CD14-positive monocyte (primary cell): ENCODE measurements around the gene SBF1. TPM values are rescaled to one million over a fixed set of nuclear protein-coding genes. Genes with fewer than 3 reads are reported as not detected.
A peak's percentile ranks its signal among the peaks of the same experiment; 100 is the strongest.

Experiments
- DNase-seq, 3 donors: peaks; one replicate each; pipeline ENCODE4 v3.0.0-alpha.2; 2011 to 2022
- H2AFZ ChIP-seq: 2 replicates; pipeline ENCODE4 v1.6.0; 2012; ENCODE audit warnings: mild to moderate bottlenecking, low read depth, low read length, inconsistent platforms; ENCODE audit not compliant: insufficient read depth, poor library complexity, severe bottlenecking
- H3K27ac ChIP-seq, 2 donors: 1 replicate in 1 of 2; 2 replicates in 1 of 2; pipeline ENCODE4 v1.5.1; 2012 to 2013; ENCODE audit warnings: low read length in 2 of 2, control low read depth in 1 of 2, inconsistent platforms in 1 of 2, low read depth in 1 of 2, mild to moderate bottlenecking in 1 of 2
- H3K27me3 ChIP-seq, 2 donors: one replicate each; pipeline versions ENCODE4 v1.6.0 to v1.6.1; 2011 to 2013; ENCODE audit warnings: low read length in 2 of 2; ENCODE audit not compliant: control insufficient read depth in 2 of 2, insufficient read depth in 2 of 2
- H3K36me3 ChIP-seq, 2 donors: replicated peaks in 1 of 2; 1 replicate in 1 of 2; 2 replicates in 1 of 2; pipeline versions ENCODE4 v1.5.1 to v1.6.1; 2012 to 2013; ENCODE audit warnings: low read length in 2 of 2, control low read depth in 1 of 2, inconsistent platforms in 1 of 2, mild to moderate bottlenecking in 1 of 2; ENCODE audit not compliant: insufficient read depth in 2 of 2, control insufficient read depth in 1 of 2
- H3K4me1 ChIP-seq, 2 donors: 1 replicate in 1 of 2; 2 replicates in 1 of 2; pipeline versions ENCODE4 v1.5.1 to v1.6.1; 2012 to 2013; ENCODE audit warnings: low read length in 2 of 2, control low read depth in 1 of 2, inconsistent platforms in 1 of 2, mild to moderate bottlenecking in 1 of 2, moderate library complexity in 1 of 2; ENCODE audit not compliant: insufficient read depth in 2 of 2, control insufficient read depth in 1 of 2
- H3K4me2 ChIP-seq: replicated peaks from 2 replicates; pipeline ENCODE3; 2012; ENCODE audit warnings: low read length, moderate library complexity, mild to moderate bottlenecking; ENCODE audit not compliant: poor library complexity, severe bottlenecking; ENCODE audit errors: extremely low read depth
- H3K4me3 ChIP-seq, 3 experiments: fragments of 200-600 bp in 1 of 3; sonication (generic) in 1 of 3; replicated peaks in 1 of 3; 1 replicate in 2 of 3; 2 replicates in 1 of 3; pipeline ENCODE4 v1.5.1; 2011 to 2013; ENCODE audit warnings: low read length in 3 of 3, mild to moderate bottlenecking in 3 of 3, control low read depth in 2 of 3, low read depth in 2 of 3, inconsistent platforms in 1 of 3, moderate library complexity in 1 of 3
- H3K79me2 ChIP-seq: 2 replicates; pipeline ENCODE4 v1.6.0; 2012; ENCODE audit warnings: mild to moderate bottlenecking, control low read depth, inconsistent platforms, low read length, moderate library complexity; ENCODE audit not compliant: insufficient read depth
- H3K9ac ChIP-seq: 2 replicates; pipeline ENCODE4 v1.6.0; 2017; ENCODE audit warnings: low read length, mild to moderate bottlenecking; ENCODE audit not compliant: insufficient read depth, poor library complexity, severe bottlenecking
- H3K9me3 ChIP-seq, 2 donors: replicated peaks in 1 of 2; 1 replicate in 1 of 2; 2 replicates in 1 of 2; pipeline versions ENCODE4 v1.5.1 to v1.6.1; 2012 to 2013; ENCODE audit warnings: low read length in 2 of 2, control low read depth in 1 of 2; ENCODE audit not compliant: control insufficient read depth in 1 of 2, insufficient read depth in 1 of 2
- H4K20me1 ChIP-seq: 2 replicates; pipeline ENCODE4 v1.6.0; 2012; ENCODE audit warnings: mild to moderate bottlenecking, low read length, control low read depth, moderate library complexity; ENCODE audit not compliant: insufficient read depth
- H3K27ac Mint-ChIP-seq, 7 donors: one replicate each; pipeline ENCODE4 v1.8.0; 2020; ENCODE audit warnings: mild to moderate bottlenecking in 7 of 7, mixed read lengths in 7 of 7, moderate library complexity in 6 of 7, inconsistent platforms in 2 of 7
- H3K27me3 Mint-ChIP-seq, 3 donors: one replicate each; pipeline ENCODE4 v1.8.0; 2021 to 2022; ENCODE audit warnings: low read depth in 3 of 3, mild to moderate bottlenecking in 3 of 3, mixed read lengths in 3 of 3, moderate library complexity in 3 of 3, inconsistent platforms in 1 of 3
- H3K36me3 Mint-ChIP-seq, 2 donors: one replicate each; pipeline ENCODE4 v1.8.0; 2020; ENCODE audit warnings: mixed read lengths in 2 of 2, inconsistent platforms in 1 of 2, mild to moderate bottlenecking in 1 of 2
- H3K4me1 Mint-ChIP-seq: one replicate; pipeline ENCODE4 v1.8.0; 2020; ENCODE audit warnings: mild to moderate bottlenecking, mixed read lengths
- H3K4me3 Mint-ChIP-seq, 2 donors: one replicate each; pipeline ENCODE4 v1.8.0; 2020; ENCODE audit warnings: mild to moderate bottlenecking in 2 of 2, mixed read lengths in 2 of 2, moderate library complexity in 1 of 2
- H3K9me3 Mint-ChIP-seq, 7 donors: one replicate each; pipeline ENCODE4 v1.8.0; 2020 to 2022; ENCODE audit warnings: mixed read lengths in 7 of 7, mild to moderate bottlenecking in 6 of 7, moderate library complexity in 6 of 7, inconsistent platforms in 2 of 7
- CTCF ChIP-seq: fragments of 200-600 bp; IDR thresholded peaks from one replicate; pipeline ENCODE4 v1.8.0; 2022; ENCODE audit warnings: antibody characterized with exemption, mild to moderate bottlenecking
- WGBS: methylation state at CpG from one replicate; pipeline ENCODE4 v1.1.5; 2013; ENCODE audit warnings: missing lambda C conversion rate; ENCODE audit not compliant: insufficient coverage; 5-methylcytosine and 5-hydroxymethylcytosine counted together
- intact Hi-C, 2 donors: fragments of 100-400 bp; cut with micrococcal nuclease; formaldehyde crosslinking; loops; one replicate each; pipeline versions ENCODE4 v1.15.0 to v1.15.1; 2023
- polyA plus RNA-seq, 3 donors: library from polyadenylated mRNA; depleted of rRNA in 1 of 3; unstranded in 2 of 3; stranded (reverse) in 1 of 3; fragments of 300-500 nt in 2 of 3; fragments of >200 nt in 1 of 3; fragmentation: Illumina TruSeq in 2 of 3; gene quantifications; 1 replicate in 2 of 3; 2 replicates in 1 of 3; pipeline ENCODE4 v1.2.3, GENCODE V29; 2012 to 2021

SBF1 gene
- polyA plus RNA-seq, 3 donors = 4.0 to 45.9 (median 6.2) TPM

GRCh38 chr22:50403701-50404101, 71.1 kb downstream of the SBF1 start:
- peaks cover 18 to 36% of the 10 kb centered on the region in 2 donors for H3K36me3 ChIP-seq
- H3K4me1 Mint-ChIP-seq = peaks cover 51% of the 10 kb centered on the region
- H3K79me2 ChIP-seq = peaks cover 32% of the 10 kb centered on the region
- no peak for TF ChIP-seq CTCF
- H3K27ac ChIP-seq = peak overlapping the region; percentile 77 to 81
- no peaks in the 10 kb centered on the region for H3K27me3 ChIP-seq
- no peaks in the 10 kb centered on the region for H3K9me3 Mint-ChIP-seq
- peak overlapping the region; percentile 70 to 95 (median 82) for H3K27ac Mint-ChIP-seq
- H3K27me3 Mint-ChIP-seq = peaks cover 0 to 3% (median 0%) of the 10 kb centered on the region in 3 donors
- peak overlapping the region; percentile 54 for H3K9ac ChIP-seq
- peaks cover 45 to 52% of the 10 kb centered on the region in 2 donors for H3K4me1 ChIP-seq
- WGBS = 0% methylated on average over 8 of the region's 8 CpGs
- no peak overlapping the region for H2AFZ ChIP-seq
- peak overlapping the region in 1 of 2 donors; percentile 84 for H3K4me3 Mint-ChIP-seq
- peaks cover 6% of the 10 kb centered on the region for H4K20me1 ChIP-seq
- peak overlapping the region in 1 of 3 experiments; percentile 54 for H3K4me3 ChIP-seq
- intact Hi-C loops = loop anchor here in 1 of 2 donors (2.0 kb wide), 1 partner anchor 19 kb away; no protein-coding TSS in a partner anchor
- peaks cover 31 to 62% of the 10 kb centered on the region in 2 donors for H3K36me3 Mint-ChIP-seq
- no peaks in the 10 kb centered on the region for H3K9me3 ChIP-seq
- DNase-seq = peak; percentile 47 to 61 (median 52)
- H3K4me2 ChIP-seq = peak overlapping the region; percentile 61

GRCh38 chr22:50401907-50402306, 72.9 kb downstream of the SBF1 start:
- H2AFZ ChIP-seq = no peak overlapping the region
- peaks cover 11 to 22% of the 10 kb centered on the region in 2 donors for H3K36me3 ChIP-seq
- no peaks in the 10 kb centered on the region for H3K27me3 ChIP-seq
- no peak for TF ChIP-seq CTCF
- H3K4me2 ChIP-seq = no peak overlapping the region
- H3K79me2 ChIP-seq = peaks cover 37% of the 10 kb centered on the region
- peaks cover 0 to 3% (median 0%) of the 10 kb centered on the region in 7 donors for H3K9me3 Mint-ChIP-seq
- peaks cover 54 to 68% of the 10 kb centered on the region in 2 donors for H3K4me1 ChIP-seq
- peaks cover 62% of the 10 kb centered on the region for H3K4me1 Mint-ChIP-seq
- DNase-seq = no peak
- H3K9me3 ChIP-seq = no peaks in the 10 kb centered on the region
- H3K9ac ChIP-seq = no peak overlapping the region
- 38% methylated on average over 2 of the region's 4 CpGs for WGBS
- H3K4me3 ChIP-seq = no peak overlapping the region
- intact Hi-C loops = loop anchor here in 1 of 2 donors (2.0 kb wide), 1 partner anchor 17 kb away; no protein-coding TSS in a partner anchor
- H4K20me1 ChIP-seq = peaks cover 6% of the 10 kb centered on the region
- H3K4me3 Mint-ChIP-seq = no peak overlapping the region
- peak overlapping the region in 1 of 2 donors; percentile 81 for H3K27ac ChIP-seq
- H3K27me3 Mint-ChIP-seq = peaks cover 0 to 3% (median 0%) of the 10 kb centered on the region in 3 donors
- H3K36me3 Mint-ChIP-seq = peaks cover 19 to 49% of the 10 kb centered on the region in 2 donors
- H3K27ac Mint-ChIP-seq = peak overlapping the region in 5 of 7 donors; percentile 34 to 74 (median 53)
